NCI-H1436 (cell line): ENCODE results near the gene HSPB7.
"Not testable (repeated sequence)": the region's sequence is repeated elsewhere in the genome, so short reads cannot be mapped to it uniquely, and the experiment has no call there.

ENCODE experiments used
- DNase-seq: peaks from one replicate; lab custom pipeline; 2025; lab: John Stamatoyannopoulos, UW

Gene HSPB7

DNA sequence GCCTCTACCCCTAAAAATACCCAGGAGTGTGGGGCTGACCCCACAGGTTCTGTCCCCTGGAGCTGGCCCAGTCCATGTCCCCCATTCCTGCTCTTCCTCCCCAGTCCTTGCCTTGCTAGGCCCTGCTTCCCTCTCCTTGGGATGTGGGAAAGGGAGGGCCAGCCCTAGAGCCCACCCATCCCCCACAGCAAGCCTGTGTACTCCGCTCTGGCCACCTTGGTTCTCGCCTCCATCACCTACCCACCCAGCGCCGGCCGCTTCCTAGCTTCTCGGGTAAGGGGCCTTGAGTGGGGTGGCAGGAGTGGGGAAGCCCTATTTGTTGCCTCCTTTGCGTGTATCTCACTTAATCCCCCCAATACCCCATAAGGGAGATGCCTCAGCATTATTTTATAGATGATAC is 32.5 kb upstream of the HSPB7 start:
- no peak for DNase-seq

DNA sequence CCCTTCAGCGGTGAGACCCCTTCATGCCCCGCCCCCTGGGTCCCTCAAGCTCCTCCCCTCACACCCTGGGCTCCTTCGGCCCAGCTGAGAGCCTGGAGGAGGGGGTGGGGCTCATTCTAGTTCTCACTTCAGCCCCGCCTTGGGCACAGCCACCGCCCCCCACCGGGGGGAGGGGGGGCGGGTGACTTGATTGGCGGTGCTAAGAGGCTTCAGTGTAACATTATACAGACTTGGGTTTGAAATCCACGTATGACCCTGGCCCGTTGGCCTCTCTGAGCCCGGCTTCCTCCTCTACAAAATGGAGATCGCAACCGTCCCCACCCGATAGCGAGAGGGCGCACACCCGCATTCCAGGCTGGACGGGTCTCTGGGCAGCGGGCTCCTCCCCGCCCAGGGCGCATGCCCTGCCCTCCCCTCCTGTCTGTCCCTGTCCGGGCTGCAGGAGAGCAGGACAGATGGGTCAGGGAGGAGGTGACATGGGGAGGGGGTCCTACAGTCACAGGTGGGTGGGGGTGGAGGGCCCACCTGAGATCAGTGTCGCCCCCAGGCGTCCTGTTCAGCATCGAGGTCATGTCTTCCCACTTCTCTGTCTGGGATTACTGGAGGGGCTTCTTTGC is 30.8 kb upstream of the HSPB7 start:
- peak; percentile 64 for DNase-seq

DNA sequence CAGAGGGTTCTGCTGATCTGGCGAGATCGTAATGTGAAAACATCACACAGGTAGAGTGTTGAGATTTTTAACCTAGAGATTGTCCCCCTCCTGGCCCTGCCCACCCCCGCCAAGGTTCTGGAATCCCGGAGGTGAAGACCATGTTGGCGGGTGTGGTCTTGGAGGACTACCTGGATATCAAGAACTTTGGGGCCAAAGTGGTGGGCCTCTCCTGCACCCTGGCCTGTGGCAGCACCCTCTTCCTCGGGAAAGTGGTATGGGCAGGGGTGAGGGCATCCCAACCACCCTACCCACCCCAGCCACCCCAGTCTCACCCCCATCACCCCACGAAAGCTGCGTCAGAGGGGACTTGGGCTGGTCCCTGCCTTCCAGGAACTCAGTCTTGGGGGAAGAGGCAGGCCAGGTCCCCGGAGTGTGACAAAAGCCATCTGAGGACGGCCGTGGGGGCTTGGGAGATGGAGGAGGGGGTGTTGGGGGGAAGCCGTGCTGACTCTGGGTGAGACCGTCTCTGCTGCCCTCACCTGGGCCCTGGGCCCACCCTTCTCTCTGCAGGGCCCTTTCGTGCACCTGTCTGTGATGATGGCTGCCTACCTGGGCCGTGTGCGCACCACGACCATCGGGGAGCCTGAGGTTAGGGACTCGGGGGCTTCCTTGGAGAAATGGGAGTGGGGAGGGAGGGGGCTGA is 30.1 kb upstream of the HSPB7 start:
- no peak for DNase-seq

DNA sequence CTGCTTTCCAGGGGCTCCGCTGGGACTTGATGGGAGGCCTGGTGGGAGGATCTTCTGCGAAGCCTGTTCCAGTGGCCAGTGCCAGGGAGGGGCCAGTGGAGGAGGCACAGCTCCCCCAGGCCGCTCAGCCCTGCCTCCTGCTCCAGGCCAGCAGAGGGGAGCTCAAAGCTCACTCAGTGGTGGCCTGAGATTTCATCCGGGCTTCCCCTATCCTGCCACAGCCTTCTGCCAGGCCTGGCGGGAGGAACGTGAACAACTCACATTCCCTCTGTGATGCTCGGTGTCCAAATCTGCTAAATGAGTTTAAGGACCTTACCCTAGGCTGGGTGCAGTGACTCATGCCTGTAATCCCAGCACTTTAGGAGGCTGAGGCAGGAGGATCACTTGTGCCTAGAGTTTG is 29.0 kb upstream of the HSPB7 start:
- DNase-seq: no peak

DNA sequence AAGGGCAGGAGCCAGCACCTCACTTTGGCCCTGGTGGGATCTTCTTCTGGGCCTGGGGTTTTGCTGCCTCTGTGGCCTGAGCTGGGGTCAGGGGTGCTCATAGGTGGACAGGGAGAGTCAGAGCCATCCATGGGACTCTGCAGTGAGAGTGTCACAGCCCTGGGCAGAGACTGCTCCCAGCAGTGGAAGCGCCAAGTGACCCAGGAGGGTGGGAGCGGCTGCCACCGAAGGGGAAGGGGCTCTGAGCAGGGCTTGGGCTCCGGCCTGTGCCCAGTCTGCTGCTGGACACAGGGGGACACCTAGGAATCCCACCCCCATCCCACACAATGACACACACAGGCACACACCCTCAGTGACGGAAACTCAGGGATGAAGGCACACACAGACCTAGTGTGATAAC is 26.1 kb upstream of the HSPB7 start:
- DNase-seq: no peak

DNA sequence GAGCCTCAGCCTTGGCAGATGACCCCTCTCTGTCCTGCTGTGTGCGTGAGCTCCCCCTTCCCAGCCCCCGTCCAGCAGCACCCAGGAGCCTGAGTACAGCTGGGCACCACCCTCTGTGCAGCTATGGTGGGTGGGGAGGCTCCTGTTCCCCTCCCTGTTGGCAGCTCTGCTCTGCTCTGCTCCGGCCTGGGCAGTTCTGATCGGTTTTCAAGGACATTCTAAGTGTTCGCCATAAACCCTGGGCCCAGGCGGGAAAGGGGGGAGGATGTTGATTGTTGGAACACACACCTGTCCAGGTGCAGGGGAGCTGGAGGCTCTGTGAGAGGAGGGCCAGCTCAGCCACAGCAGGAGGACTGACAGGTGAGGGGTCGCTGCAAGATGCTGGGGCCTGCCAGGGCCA is 25.7 kb upstream of the HSPB7 start, which contains the start of gene CLCNKB:
CLCNKB (plus strand) TSS at position 262 of the 400 bp plus-strand sequence. CDS start 711 bp downstream, outside the sequence.
- DNase-seq: no peak

DNA sequence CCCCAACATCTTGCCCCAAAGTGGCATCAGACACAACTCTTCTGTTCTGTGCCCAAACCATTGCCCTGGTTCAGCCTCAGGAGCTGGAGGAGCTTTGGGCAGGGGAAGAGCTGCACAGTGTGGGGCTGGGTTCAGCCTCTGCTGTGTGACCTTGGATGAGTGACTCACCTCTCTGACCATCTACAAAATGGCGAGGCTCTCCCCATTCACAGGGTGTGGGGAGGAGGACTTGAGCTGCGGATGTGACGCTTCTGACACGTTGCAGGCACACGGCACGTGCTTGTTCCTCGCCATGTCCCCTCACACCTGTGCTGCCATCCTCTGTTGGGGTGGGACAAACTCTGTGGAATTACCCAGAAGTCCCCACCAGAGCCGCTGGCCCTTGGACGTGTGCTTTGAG is 24.8 kb upstream of the HSPB7 start:
- DNase-seq: not testable (repeated sequence)

DNA sequence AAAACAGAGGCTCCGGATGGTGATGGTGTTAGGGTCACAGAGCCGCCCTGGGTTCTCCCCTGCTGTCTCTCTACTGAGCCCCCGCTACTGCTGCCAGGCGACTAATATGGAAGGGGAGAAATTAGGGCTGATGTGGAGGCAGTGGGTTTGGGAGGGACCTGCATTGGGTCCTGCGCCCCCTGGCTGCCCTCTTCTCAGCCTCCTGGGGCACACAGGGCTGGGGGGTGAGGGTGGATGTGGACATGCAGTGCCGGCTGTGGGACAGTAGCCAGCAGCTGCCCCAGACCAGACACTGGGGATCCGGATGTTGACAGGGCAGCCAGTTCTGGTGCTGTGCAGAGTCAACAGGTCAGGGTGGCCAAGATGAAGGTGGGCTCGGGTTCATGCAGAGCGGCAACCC is 24.3 kb upstream of the HSPB7 start:
- no peak for DNase-seq

DNA sequence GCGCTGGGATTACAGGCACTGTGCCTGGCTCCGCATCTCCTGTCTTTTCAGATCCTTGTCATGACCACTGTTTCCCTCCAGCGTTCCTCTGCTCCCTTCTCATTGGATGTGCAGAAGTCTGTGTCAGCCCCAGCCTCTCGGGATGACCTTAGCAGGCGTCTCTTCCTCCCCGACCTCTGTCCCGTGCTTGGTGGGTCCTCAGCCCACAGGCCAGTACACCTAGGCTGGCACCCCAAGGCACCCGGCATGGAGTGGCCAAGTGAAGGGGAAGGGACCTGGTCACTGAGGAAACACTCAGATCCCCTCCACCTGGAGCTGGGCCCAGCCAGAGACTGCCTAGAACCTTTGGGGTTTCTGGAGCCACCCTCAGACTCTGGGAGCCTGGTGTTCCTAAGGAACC is 23.4 kb upstream of the HSPB7 start:
- no peak for DNase-seq

DNA sequence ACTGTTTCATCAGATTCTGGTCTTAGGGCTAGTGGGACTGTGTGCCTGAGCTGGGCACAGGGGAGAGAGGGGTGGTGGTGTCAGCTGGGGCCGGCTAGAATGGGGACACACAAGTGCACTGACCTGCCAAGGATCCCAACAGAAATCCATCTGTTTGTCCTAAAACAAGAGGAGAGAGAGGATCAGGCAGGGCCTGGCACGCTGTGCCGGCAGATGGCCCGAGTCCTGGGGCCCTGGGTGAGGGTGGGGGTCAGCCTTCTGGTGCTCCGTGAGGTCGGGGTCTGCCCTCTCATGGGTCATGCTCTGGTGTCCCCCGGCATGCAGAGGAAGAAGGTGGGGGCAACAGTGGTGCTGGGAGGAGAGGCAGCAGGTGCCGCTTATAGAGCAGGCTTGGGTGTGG is 22.0 kb upstream of the HSPB7 start:
- DNase-seq: not testable (repeated sequence)

DNA sequence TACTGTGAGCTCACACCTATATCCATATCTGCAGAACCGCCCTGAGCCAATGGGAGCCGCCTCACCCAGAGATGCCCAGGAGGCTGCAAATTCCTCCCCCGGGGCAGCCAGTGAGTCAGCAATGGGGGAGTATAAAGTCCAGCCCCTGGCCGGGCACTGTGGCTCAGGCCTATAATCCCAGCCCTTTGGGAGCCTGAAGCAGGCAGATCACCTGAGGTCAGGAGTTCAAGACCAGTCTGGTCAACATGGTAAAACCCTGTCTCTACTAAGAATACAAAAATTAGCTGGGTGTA is 20.7 kb upstream of the HSPB7 start:
- peak; percentile 27 for DNase-seq

DNA sequence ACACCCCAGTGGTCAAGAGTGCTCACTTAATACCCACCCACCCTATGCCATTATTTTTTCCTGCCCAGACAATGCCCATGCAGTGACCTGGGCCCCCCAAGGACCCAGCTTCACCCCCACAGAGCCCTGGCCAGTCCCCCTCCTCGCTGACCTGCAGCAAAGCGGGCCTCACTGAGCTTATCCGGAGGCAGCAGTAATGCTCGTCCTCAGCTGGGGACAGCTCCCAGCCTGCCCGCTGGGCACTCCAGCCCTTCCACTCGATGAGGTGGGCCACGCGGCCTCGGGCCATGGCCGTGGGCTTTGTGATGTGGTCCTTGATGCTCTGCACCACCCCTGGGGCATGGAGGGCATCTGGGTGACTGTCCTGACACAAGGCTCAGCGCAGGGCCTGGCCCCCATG is 18.6 kb upstream of the HSPB7 start:
- not testable (repeated sequence) for DNase-seq

DNA sequence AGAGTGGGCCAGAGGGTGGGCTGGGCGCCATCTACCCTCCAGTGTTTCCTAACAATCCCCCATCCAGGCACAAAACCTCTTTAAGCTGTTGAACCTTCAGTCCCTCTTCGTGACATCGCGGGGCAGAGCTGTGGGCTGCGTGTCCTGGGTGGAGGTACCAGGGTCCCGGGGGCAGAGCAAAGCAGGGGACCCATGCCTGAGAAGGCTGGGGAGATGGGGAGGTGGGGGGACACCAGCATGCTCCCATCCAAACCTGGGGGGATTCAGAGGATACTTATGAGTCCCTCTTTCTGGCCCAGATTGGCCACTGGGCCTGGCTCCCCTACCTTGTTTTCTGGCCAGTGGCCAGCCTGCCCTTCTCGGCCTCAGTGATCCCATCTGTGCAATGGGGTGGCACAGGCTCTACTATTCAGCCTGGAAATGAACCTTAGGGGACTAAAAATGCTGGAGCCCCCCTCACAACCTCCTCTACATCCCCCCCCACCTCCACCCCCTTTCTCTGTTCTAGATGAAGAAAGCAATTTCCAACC is 15.3 kb upstream of the HSPB7 start:
- DNase-seq: not testable (repeated sequence)

DNA sequence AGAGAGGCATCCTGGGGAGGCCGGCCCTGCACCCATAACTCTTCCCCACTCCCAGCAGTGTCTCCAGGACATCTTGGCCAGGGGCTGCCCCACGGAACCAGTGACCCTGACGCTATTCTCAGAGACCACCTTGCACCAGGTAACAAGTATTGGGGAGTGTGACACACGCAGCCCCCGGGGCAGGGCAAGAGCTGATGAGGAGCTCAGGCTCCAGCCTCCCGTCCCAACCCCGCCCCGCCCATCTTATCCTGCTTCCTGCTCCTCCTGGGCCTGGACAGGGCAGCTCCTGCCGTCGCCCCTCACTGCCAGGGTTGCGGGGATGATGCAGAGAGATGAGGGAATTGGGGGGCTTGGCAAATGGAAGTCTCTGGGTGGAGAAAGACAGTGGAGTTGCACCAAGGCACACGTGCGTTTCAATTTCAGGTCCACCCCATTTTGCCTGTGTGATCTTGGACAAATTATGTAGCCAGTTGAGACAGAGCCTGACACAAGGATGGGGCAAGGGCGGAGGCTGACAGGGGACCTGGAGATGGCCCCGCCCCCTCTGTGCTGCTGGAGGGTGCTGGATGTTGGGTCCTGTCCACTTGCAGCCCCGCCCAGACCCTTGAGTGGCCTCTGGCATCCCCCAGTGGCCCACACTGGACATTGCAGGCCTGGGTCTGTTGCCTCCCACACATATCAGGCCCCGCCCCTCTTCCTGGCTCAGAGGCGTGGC is 14.7 kb upstream of the HSPB7 start:
- DNase-seq: peak; percentile 55

DNA sequence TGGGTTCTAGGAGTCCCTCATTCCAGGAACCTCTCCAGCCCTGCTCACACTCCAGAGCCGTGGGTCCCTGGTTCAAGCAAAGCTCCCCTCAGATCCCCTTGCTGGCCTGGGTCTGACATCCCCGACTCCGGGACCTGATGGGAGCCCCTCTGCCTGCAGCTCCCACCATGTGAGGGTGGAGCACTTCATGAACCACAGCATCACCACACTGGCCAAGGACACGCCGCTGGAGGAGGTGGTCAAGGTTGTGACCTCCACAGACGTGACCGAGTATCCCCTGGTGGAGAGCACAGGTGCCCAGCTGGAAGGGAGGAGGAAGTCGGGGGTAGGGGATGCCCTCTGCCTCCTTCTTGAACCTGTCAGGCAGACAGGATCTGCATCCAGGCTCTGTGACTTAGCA is 13.7 kb upstream of the HSPB7 start:
- no peak for DNase-seq

DNA sequence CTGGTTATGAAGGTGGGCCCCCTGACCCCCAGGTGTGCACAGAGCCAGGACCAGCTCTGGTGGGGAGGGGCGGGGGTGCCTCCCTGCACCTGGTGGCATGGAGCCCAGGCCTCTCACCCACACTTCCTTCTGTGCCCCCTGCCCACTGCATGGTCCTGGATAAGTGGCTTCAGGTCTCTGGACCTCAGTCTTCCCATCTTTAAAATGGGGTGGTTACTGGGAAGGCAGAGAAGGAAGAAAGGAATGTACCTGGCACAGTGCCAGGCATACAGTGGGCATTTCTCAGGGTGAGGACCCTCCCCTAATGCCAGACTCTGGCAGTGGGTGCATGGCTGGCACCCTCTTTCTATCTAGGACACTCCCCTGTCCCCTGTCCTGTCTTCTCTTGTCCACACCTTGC is 11.4 kb upstream of the HSPB7 start:
- DNase-seq: no peak

DNA sequence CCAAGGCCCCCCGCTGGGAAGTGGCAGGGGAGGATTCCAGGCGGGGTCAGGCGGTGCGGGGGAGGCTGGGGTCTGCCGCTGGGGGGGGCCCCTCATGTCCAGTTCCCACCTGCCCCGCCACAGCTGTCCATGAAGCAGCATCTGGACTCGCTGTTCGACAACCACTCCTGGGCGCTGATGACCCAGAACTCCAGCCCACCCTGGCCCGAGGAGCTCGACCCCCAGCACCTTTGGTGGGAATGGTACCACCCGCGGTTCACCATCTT is 11.1 kb upstream of the HSPB7 start:
- DNase-seq: not testable (repeated sequence)

DNA sequence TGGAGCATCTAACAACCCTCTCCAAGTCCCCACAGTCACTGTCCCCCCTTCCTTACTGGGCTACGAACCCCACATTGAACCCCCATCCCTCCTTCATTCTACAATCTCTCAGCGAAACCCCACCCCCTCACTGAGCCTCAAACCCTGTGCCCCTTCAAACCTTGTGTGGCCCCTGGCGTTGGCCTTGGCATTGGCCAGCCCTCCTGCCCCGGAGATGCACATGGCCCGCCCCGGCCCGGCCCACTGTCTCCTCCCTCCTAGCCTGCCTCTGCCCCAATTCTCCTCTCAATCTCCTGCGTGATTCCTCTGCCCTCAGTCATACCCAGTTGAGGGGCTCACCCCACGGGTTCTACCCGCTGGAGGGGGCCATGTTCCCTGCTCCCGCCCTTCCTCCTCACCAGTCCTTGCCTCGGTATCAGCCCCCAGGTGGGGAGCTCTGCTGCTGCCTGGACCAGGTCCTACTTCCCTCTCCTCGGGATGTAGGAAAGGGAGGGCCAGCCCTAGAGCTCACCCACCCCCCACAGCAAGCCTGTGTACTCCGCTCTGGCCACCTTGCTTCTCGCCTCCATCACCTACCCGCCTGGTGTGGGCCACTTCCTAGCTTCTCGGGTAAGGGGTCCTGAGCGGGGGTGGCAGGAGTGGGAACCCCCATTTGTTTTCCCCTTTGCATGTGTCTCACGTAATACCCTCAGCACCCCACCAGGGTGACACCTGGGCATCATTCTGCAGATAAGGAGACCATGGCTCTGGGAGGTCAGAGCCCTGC is 10.6 kb upstream of the HSPB7 start:
- no peak for DNase-seq

DNA sequence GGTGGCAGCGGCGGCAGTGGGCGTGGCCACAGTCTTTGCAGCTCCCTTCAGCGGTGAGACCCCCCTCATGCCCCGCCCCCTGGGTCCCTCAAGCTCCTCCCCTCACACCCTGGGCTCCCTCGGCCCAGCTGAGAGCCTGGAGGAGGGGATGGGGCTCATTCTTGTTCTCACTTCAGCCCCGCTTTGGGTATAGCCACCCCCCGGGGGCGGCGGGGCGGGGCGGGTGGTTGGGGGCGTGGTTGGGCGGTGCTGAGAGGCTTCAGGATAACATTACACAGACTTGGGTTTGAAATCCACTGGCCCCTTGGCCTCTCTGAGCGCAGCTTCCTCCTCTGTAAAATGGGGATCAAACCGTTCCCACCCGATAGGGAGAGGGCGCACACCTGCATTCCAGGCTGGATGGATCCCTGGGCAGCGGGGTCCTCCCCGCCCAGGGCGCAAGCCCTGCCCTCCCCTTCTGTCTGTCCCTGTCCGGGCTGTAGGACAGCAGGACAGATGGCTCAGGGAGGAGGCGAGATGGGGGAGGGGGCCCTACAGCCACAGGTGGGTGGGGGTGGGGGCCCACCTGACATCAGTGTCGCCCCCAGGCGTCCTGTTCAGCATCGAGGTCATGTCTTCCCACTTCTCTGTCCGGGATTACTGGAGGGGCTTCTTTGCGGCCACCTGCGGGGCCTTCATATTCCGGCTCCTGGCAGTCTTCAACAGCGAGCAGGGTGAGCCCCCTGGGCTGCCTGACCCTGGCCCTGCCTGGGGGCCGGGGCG is 9.1 kb upstream of the HSPB7 start:
- DNase-seq: peak; percentile 28

DNA sequence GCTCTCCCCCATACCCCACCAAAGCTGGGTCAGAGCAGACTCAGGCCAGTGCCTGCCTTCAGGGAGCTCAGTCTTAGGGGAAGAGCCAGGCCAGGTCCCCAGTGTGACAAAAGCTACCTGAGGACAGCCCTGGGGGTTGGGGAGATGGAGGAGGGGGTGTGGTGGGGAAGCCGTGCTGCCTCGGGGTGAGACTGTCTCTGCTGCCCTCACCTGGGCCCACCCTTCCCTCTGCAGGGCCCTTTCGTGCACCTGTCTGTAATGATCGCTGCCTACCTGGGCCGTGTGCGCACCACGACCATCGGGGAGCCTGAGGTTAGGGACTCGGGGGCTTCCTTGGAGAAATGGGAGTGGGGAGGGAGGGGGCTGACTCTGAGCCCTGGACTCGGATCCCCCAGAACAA is 8.5 kb upstream of the HSPB7 start:
- DNase-seq: not testable (repeated sequence)

DNA sequence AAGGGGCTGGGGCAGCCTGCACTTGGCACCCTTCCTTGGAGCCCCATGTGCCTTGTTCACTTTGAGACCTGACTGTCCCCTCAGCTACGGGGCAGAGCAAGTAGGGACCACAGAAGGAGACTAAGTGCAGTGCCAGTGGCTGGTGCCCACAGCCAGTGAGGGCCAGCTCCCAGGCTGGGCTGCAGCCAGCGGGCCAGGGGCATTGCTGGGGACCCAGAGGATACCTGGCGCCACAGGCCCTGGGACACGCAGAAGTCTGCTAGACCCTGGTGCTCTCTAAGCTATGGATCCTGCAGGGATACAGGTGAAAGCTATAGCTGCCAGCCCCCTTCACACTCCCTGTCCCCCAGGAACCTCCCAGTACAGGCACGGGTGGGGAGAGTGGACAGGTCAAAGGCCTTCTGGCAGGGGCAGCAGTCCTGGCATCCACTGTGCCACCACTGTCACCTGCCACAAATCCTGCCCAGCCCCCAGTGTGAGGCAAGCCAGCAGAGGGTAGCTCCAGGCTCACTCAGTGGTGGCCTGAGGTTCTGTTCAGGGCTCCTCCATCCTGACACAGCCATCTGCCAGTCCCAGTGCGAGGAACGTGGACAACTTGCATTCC is 5.3 kb upstream of the HSPB7 start:
- no peak for DNase-seq

DNA sequence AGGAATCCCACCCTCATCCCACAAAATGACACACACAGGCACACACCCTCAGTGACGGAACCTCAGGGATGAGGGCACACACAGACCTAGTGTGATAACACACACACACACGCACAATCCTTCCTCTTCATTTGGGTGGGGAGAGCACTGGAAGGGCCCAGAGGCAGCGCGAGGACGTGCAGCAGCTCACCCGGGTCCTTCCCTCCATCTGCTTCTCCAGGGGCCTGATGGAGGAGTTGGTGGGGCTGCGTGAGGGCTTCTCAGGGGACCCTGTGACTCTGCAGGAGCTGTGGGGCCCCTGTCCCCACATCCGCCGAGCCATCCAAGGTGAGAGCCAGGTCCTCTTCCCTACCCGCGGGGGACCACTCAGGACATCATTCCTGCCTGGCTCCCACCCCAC is 4.5 kb upstream of the HSPB7 start:
- DNase-seq: no peak
